Kidney (tissue), 14 donors: Measurements from ENCODE around the gene KANK2. TPM values are rescaled to one million over a fixed set of nuclear protein-coding genes. Genes with fewer than 3 reads are reported as not detected.

Source experiments
- DNase-seq, 5 donors: peaks; one replicate each; pipeline ENCODE4 v3.0.0-alpha.2; 2013 to 2020
- FAIRE-seq: peaks from 2 replicates; lab custom pipeline; 2012; peaks lifted over from hg19 to GRCh38; lab: Jason Lieb, UNC
- H3K27ac ChIP-seq, 2 donors: one replicate each; pipeline ENCODE4 v1.7.0; 2013; ENCODE audit warnings: low read depth in 2 of 2, low read length in 2 of 2, inconsistent platforms in 1 of 2
- H3K27me3 ChIP-seq: one replicate; pipeline ENCODE4 v1.7.1; 2013; ENCODE audit warnings: low read length, inconsistent platforms; ENCODE audit not compliant: control insufficient read depth, insufficient read depth
- H3K36me3 ChIP-seq, 3 donors: one replicate each; pipeline versions ENCODE4 v1.7.0 to v1.7.1; 2013; ENCODE audit warnings: low read length in 3 of 3, control low read depth in 1 of 3, inconsistent platforms in 1 of 3; ENCODE audit not compliant: insufficient read depth in 3 of 3, control insufficient read depth in 2 of 3
- H3K4me1 ChIP-seq, 3 donors: one replicate each; pipeline versions ENCODE4 v1.7.0 to v1.7.1; 2013; ENCODE audit warnings: low read length in 3 of 3, inconsistent platforms in 1 of 3, low read depth in 1 of 3; ENCODE audit not compliant: control insufficient read depth in 2 of 3, insufficient read depth in 2 of 3
- H3K4me3 ChIP-seq, 3 donors: one replicate each; pipeline versions ENCODE4 v1.7.0 to v1.8.1; 2013; ENCODE audit warnings: low read length in 3 of 3, control low read depth in 1 of 3, inconsistent platforms in 1 of 3
- H3K9ac ChIP-seq, 3 donors: one replicate each; pipeline versions ENCODE4 v1.7.0 to v1.7.1; 2013; ENCODE audit warnings: low read length in 3 of 3, control low read depth in 1 of 3, inconsistent platforms in 1 of 3
- H3K9me3 ChIP-seq, 3 donors: one replicate each; pipeline versions ENCODE4 v1.7.0 to v1.7.1; 2013; ENCODE audit warnings: low read length in 3 of 3, control low read depth in 1 of 3, inconsistent platforms in 1 of 3; ENCODE audit not compliant: control insufficient read depth in 2 of 3, insufficient read depth in 1 of 3
- CTCF ChIP-seq: IDR thresholded peaks from 3 replicates; pipeline ENCODE4 v1.5.1; 2012; ENCODE audit warnings: mild to moderate bottlenecking, moderate library complexity, borderline replicate concordance; ENCODE audit not compliant: insufficient read depth; ENCODE audit errors: extremely low read depth
- intact Hi-C: fragments of 100-400 bp; cut with DNase I; formaldehyde crosslinking; loops from one replicate; pipeline ENCODE4 v1.11.1; 2022
- polyA plus RNA-seq: library from polyadenylated mRNA; stranded (reverse); fragments of 350-450 nt; fragmentation: Illumina TruSeq; extraction: RNeasy Lipid Tissue Mini Kit (QIAGEN cat#74804); gene quantifications from one replicate; pipeline ENCODE4 v1.2.3, GENCODE V29; 2014; ENCODE audit warnings: low read depth, low replicate concordance; ENCODE audit not compliant: insufficient read depth
- total RNA-seq: library from RNA; stranded (reverse); fragmentation: NEBNext Ultra II Directional; extraction: Animal tissue kit (Norgen Biotek cat#: 25700); gene quantifications from one replicate; pipeline ENCODE4 v1.2.1, GENCODE V29; 2021
- donor health status: control.
- donor health status: control.
- donor health status: control.
- donor health status: control.
- donor health status: control.
- donor health status: DM: yes; HTN: yes; CAD: no.
- donor health status: Normal renal cell carcinoma (clear cell type).

Gene KANK2
- total and polyA plus RNA-seq, 2 donors from 2014 or later: 37.5 to 119 TPM

- no peak for DNase-seq
- no peak overlapping the region for H3K9ac ChIP-seq
- intact Hi-C loops: no loop called here
- H3K9me3 ChIP-seq: peaks cover 2 to 10% (median 6%) of the 10 kb centered on the region in 3 donors
- H3K4me3 ChIP-seq: no peak overlapping the region
- no peak for TF ChIP-seq CTCF
- H3K27me3 ChIP-seq: no peaks in the 10 kb centered on the region
- H3K27ac ChIP-seq: no peak overlapping the region
- no peak for FAIRE-seq
- peaks cover 13 to 22% (median 19%) of the 10 kb centered on the region in 3 donors for H3K36me3 ChIP-seq
- H3K4me1 ChIP-seq: no peaks in the 10 kb centered on the region
Observed at GRCh38 chr19:11221082-11221598, 23.8 kb upstream of the KANK2 start.

GRCh38 chr19:11214387-11214786, 17.0 kb upstream of the KANK2 start:
- Histone ChIP-seq H3K9me3 (no peaks in the 10 kb centered on the region), H3K27ac (no peak overlapping the region), H3K27me3 (no peaks in the 10 kb centered on the region), H3K9ac (no peak overlapping the region), H3K36me3 (peaks cover 10 to 24% (median 22%) of the 10 kb centered on the region in 3 donors), H3K4me3 (no peak overlapping the region), H3K4me1 (no peaks in the 10 kb centered on the region)
- intact Hi-C loops: loop anchor here (10.0 kb wide), 1 partner anchor 180 kb away; no protein-coding TSS in a partner anchor
- DNase-seq (no peak), FAIRE-seq (no peak)
- no peak for TF ChIP-seq CTCF

GRCh38 chr19:11210656-11210928, 13.2 kb upstream of the KANK2 start:
- H3K36me3 ChIP-seq: peaks cover 12 to 20% (median 18%) of the 10 kb centered on the region in 3 donors
- H3K27me3 ChIP-seq: no peaks in the 10 kb centered on the region
- TF ChIP-seq CTCF: no peak
- intact Hi-C loops: loop anchor here (10.0 kb wide), 1 partner anchor 176 kb away; no protein-coding TSS in a partner anchor
- no peak overlapping the region for H3K4me3 ChIP-seq
- DNase-seq (no peak), FAIRE-seq (no peak)
- H3K9me3 ChIP-seq: no peaks in the 10 kb centered on the region
- no peaks in the 10 kb centered on the region for H3K4me1 ChIP-seq
- H3K27ac ChIP-seq: no peak overlapping the region
- no peak overlapping the region for H3K9ac ChIP-seq
